Keratinocyte (primary cell): ENCODE measurements around the gene EPHA6. TPM values are rescaled to one million over a fixed set of nuclear protein-coding genes. Genes with fewer than 3 reads are reported as not detected.

Experiments
- DNase-seq: peaks from one replicate; pipeline ENCODE4 v3.0.0-alpha.2; 2011; ENCODE audit warnings: low read depth, missing footprints, low spot score
- FAIRE-seq: peaks from 2 replicates; lab custom pipeline; 2011; peaks lifted over from hg19 to GRCh38; lab: Jason Lieb, UNC
- H2AFZ ChIP-seq: 2 replicates; pipeline ENCODE4 v1.6.0; 2012; ENCODE audit warnings: low read length, control low read depth, inconsistent platforms; ENCODE audit not compliant: control insufficient read depth
- H3K27ac ChIP-seq: 2 replicates; pipeline ENCODE4 v1.5.1; 2011; ENCODE audit warnings: low read length; ENCODE audit not compliant: control insufficient read depth, insufficient read depth
- H3K27me3 ChIP-seq: 3 replicates; pipeline ENCODE4 v1.6.0; 2011; ENCODE audit warnings: low read length; ENCODE audit not compliant: control insufficient read depth, insufficient read depth; ENCODE audit errors: extremely low read depth
- H3K36me3 ChIP-seq, 2 experiments: 2 replicates in 1 of 2; 3 replicates in 1 of 2; pipeline ENCODE4 v1.5.1; 2011; ENCODE audit warnings: low read length in 2 of 2, mild to moderate bottlenecking in 1 of 2; ENCODE audit not compliant: control insufficient read depth in 2 of 2, insufficient read depth in 2 of 2; ENCODE audit errors: extremely low read depth in 1 of 2
- H3K4me1 ChIP-seq: 3 replicates; pipeline ENCODE4 v1.5.1; 2011; ENCODE audit warnings: low read length; ENCODE audit not compliant: control insufficient read depth, insufficient read depth; ENCODE audit errors: extremely low read depth
- H3K4me2 ChIP-seq: 3 replicates; pipeline ENCODE4 v1.6.0; 2011; ENCODE audit warnings: low read depth, low read length; ENCODE audit not compliant: control insufficient read depth, insufficient read depth; ENCODE audit errors: extremely low read depth
- H3K4me3 ChIP-seq, 3 experiments: fragments of 200-600 bp in 1 of 3; sonication (generic) in 1 of 3; 2 replicates in 2 of 3; 3 replicates in 1 of 3; pipeline ENCODE4 v1.5.1; 2011 to 2016; ENCODE audit warnings: low read length in 3 of 3, mild to moderate bottlenecking in 3 of 3, control low read depth in 2 of 3, inconsistent platforms in 1 of 3, low read depth in 1 of 3, mixed read lengths in 1 of 3, mixed run types in 1 of 3, moderate library complexity in 1 of 3; ENCODE audit not compliant: control insufficient read depth in 2 of 3, insufficient read depth in 2 of 3; ENCODE audit errors: extremely low read depth in 1 of 3
- H3K79me2 ChIP-seq: 2 replicates; pipeline ENCODE4 v1.6.0; 2012; ENCODE audit warnings: low read length; ENCODE audit not compliant: control insufficient read depth, insufficient read depth
- H3K9ac ChIP-seq: 3 replicates; pipeline ENCODE4 v1.6.0; 2011; ENCODE audit warnings: low read length; ENCODE audit not compliant: control insufficient read depth, insufficient read depth; ENCODE audit errors: extremely low read depth
- H3K9me1 ChIP-seq: 3 replicates; pipeline ENCODE4 v1.6.0; 2011; ENCODE audit warnings: low read length; ENCODE audit not compliant: control insufficient read depth, insufficient read depth; ENCODE audit errors: extremely low read depth
- H3K9me3 ChIP-seq: 2 replicates; pipeline ENCODE4 v1.5.1; 2012; ENCODE audit warnings: low read depth, low read length; ENCODE audit not compliant: control insufficient read depth
- H4K20me1 ChIP-seq: 3 replicates; pipeline ENCODE4 v1.6.0; 2011; ENCODE audit warnings: low read length; ENCODE audit not compliant: control insufficient read depth, insufficient read depth; ENCODE audit errors: extremely low read depth
- EZH2 ChIP-seq: IDR thresholded peaks from one replicate; pipeline ENCODE4 v1.6.1; 2012; ENCODE audit warnings: inconsistent platforms, mild to moderate bottlenecking, low read length, moderate library complexity
- dilution Hi-C: fragments of 300-500 bp; cut with MboI; formaldehyde crosslinking; loops from one replicate; pipeline ENCODE4 v1.7.0; 2020; ENCODE audit warnings: low sequenced_read_pairs; ENCODE audit not compliant: extremely low pct_ligation_motif_present
- polyA plus RNA-seq, 5 experiments: library from polyadenylated mRNA; depleted of rRNA in 3 of 5; stranded (reverse) in 3 of 5; stranded (forward) in 1 of 5; unstranded in 1 of 5; fragments of >200 nt; gene quantifications; 1 replicate in 1 of 5; 2 replicates in 3 of 5; 3 replicates in 1 of 5; pipeline versions ENCODE4 v1.2.1 to v1.2.3, GENCODE V29; 2011 to 2012; ENCODE audit warnings: missing spikeins in 2 of 5, low read depth in 1 of 5, low replicate concordance in 1 of 5
- TF ChIP-seq, protein P1 (sequence below), 3 experiments: IDR thresholded peaks in 1 of 3; conservative IDR thresholded peaks in 1 of 3; optimal IDR thresholded peaks in 1 of 3; 2 replicates in 2 of 3; 3 replicates in 1 of 3; pipeline versions ENCODE3 to v1.5.1; 2011; ENCODE audit warnings: low read length in 3 of 3, mild to moderate bottlenecking in 3 of 3, moderate library complexity in 2 of 3, control low read depth in 1 of 3, inconsistent platforms in 1 of 3; ENCODE audit not compliant: insufficient read depth in 2 of 3; ENCODE audit errors: extremely low read depth in 1 of 3

The EPHA6 gene
- polyA plus RNA-seq, 1 donor (not counting 4 experiments of a cell fraction or from before 2014, with no cell fraction given) = not detected

DNA sequence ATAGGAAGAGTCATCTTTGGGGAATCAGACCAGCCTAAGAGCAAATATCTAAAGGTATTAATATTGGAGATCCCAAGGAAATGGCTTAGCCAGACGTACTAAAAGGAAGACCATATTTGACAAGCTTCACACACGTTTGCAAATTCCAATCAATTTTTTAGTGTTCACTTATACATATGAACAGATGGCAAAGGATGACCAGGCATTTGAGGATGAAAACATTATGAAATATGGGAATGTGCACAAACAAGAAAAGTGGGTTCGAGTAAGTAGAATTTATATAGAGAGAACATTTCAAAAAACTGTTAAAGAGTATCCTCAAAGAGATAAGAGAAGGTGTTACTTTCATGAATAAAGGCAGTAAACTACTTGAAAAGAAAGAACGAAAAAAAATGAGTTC lies 981.6 kb downstream of the EPHA6 start:
- DNase-seq (no peak), FAIRE-seq (no peak)
- H3K4me3 ChIP-seq = no peak overlapping the region
- dilution Hi-C loops = no loop called here
- H3K4me1 ChIP-seq = no peaks in the 10 kb centered on the region
- H3K27ac ChIP-seq = no peak overlapping the region
- H3K79me2 ChIP-seq = no peaks in the 10 kb centered on the region
- no peaks in the 10 kb centered on the region for H3K36me3 ChIP-seq
- H3K27me3 ChIP-seq = no peaks in the 10 kb centered on the region
- no peak overlapping the region for H2AFZ ChIP-seq
- H3K9me1 ChIP-seq = no peaks in the 10 kb centered on the region
- H3K9me3 ChIP-seq = no peaks in the 10 kb centered on the region
- H3K4me2 ChIP-seq = no peak overlapping the region
- TF ChIP-seq EZH2 = no peak
- TF ChIP-seq, protein P1, sequence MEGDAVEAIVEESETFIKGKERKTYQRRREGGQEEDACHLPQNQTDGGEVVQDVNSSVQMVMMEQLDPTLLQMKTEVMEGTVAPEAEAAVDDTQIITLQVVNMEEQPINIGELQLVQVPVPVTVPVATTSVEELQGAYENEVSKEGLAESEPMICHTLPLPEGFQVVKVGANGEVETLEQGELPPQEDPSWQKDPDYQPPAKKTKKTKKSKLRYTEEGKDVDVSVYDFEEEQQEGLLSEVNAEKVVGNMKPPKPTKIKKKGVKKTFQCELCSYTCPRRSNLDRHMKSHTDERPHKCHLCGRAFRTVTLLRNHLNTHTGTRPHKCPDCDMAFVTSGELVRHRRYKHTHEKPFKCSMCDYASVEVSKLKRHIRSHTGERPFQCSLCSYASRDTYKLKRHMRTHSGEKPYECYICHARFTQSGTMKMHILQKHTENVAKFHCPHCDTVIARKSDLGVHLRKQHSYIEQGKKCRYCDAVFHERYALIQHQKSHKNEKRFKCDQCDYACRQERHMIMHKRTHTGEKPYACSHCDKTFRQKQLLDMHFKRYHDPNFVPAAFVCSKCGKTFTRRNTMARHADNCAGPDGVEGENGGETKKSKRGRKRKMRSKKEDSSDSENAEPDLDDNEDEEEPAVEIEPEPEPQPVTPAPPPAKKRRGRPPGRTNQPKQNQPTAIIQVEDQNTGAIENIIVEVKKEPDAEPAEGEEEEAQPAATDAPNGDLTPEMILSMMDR (optimal IDR thresholded peaks at IDR 0.05 in 1 of 3, IDR thresholded peaks at IDR 0.05 in 1 of 3, conservative IDR thresholded peaks at IDR 0.05 in 1 of 3; ENCODE audit: extremely low read depth in 1 of 3, insufficient read depth in 2 of 3, low read length in 3 of 3) = no peak
- H3K9ac ChIP-seq = no peak overlapping the region
- H4K20me1 ChIP-seq = no peaks in the 10 kb centered on the region
